ENCODE data around the gene HBE1. TPM values are rescaled to one million over a fixed set of nuclear protein-coding genes. Genes with fewer than 3 reads are reported as not detected.

HBE1 gene
- total and polyA plus RNA-seq, 9 of the 15 experiments (the other 6 are each of a cell fraction or from before 2014, with no cell fraction given) = 612 to 10,250 (median 2,181) TPM

DNA sequence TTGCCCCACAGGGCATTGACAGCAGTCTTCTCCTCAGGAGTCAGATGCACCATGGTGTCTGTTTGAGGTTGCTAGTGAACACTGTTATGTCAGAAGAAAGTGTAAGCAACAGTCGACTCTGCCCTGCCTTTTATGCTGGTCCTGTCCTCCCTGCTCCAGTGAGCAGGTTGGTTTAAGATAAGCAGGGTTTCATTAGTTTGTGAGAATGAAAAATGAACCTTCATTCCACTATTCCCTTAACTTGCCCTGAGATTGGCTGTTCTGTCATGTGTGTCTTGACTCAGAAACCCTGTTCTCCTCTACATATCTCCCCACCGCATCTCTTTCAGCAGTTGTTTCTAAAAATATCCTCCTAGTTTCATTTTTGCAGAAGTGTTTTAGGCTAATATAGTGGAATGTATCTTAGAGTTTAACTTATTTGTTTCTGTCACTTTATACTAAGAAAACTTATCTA is 35.3 kb downstream of the HBE1 start, which contains the start of gene HBD (continued):
- TF ChIP-seq BRCA1 (IDR thresholded peaks at IDR 0.05) = no peak
- TF ChIP-seq BRCA1 (CRISPR knock-in tag; IDR thresholded peaks at IDR 0.05) = no peak
- TF ChIP-seq EWSR1 (IDR thresholded peaks at IDR 0.05; ENCODE audit: borderline replicate concordance, low read depth, partially characterized antibody) = no peak
- TF ChIP-seq, protein P1, sequence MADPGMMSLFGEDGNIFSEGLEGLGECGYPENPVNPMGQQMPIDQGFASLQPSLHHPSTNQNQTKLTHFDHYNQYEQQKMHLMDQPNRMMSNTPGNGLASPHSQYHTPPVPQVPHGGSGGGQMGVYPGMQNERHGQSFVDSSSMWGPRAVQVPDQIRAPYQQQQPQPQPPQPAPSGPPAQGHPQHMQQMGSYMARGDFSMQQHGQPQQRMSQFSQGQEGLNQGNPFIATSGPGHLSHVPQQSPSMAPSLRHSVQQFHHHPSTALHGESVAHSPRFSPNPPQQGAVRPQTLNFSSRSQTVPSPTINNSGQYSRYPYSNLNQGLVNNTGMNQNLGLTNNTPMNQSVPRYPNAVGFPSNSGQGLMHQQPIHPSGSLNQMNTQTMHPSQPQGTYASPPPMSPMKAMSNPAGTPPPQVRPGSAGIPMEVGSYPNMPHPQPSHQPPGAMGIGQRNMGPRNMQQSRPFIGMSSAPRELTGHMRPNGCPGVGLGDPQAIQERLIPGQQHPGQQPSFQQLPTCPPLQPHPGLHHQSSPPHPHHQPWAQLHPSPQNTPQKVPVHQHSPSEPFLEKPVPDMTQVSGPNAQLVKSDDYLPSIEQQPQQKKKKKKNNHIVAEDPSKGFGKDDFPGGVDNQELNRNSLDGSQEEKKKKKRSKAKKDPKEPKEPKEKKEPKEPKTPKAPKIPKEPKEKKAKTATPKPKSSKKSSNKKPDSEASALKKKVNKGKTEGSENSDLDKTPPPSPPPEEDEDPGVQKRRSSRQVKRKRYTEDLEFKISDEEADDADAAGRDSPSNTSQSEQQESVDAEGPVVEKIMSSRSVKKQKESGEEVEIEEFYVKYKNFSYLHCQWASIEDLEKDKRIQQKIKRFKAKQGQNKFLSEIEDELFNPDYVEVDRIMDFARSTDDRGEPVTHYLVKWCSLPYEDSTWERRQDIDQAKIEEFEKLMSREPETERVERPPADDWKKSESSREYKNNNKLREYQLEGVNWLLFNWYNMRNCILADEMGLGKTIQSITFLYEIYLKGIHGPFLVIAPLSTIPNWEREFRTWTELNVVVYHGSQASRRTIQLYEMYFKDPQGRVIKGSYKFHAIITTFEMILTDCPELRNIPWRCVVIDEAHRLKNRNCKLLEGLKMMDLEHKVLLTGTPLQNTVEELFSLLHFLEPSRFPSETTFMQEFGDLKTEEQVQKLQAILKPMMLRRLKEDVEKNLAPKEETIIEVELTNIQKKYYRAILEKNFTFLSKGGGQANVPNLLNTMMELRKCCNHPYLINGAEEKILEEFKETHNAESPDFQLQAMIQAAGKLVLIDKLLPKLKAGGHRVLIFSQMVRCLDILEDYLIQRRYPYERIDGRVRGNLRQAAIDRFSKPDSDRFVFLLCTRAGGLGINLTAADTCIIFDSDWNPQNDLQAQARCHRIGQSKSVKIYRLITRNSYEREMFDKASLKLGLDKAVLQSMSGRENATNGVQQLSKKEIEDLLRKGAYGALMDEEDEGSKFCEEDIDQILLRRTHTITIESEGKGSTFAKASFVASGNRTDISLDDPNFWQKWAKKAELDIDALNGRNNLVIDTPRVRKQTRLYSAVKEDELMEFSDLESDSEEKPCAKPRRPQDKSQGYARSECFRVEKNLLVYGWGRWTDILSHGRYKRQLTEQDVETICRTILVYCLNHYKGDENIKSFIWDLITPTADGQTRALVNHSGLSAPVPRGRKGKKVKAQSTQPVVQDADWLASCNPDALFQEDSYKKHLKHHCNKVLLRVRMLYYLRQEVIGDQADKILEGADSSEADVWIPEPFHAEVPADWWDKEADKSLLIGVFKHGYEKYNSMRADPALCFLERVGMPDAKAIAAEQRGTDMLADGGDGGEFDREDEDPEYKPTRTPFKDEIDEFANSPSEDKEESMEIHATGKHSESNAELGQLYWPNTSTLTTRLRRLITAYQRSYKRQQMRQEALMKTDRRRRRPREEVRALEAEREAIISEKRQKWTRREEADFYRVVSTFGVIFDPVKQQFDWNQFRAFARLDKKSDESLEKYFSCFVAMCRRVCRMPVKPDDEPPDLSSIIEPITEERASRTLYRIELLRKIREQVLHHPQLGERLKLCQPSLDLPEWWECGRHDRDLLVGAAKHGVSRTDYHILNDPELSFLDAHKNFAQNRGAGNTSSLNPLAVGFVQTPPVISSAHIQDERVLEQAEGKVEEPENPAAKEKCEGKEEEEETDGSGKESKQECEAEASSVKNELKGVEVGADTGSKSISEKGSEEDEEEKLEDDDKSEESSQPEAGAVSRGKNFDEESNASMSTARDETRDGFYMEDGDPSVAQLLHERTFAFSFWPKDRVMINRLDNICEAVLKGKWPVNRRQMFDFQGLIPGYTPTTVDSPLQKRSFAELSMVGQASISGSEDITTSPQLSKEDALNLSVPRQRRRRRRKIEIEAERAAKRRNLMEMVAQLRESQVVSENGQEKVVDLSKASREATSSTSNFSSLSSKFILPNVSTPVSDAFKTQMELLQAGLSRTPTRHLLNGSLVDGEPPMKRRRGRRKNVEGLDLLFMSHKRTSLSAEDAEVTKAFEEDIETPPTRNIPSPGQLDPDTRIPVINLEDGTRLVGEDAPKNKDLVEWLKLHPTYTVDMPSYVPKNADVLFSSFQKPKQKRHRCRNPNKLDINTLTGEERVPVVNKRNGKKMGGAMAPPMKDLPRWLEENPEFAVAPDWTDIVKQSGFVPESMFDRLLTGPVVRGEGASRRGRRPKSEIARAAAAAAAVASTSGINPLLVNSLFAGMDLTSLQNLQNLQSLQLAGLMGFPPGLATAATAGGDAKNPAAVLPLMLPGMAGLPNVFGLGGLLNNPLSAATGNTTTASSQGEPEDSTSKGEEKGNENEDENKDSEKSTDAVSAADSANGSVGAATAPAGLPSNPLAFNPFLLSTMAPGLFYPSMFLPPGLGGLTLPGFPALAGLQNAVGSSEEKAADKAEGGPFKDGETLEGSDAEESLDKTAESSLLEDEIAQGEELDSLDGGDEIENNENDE (IDR thresholded peaks at IDR 0.05; ENCODE audit: low read depth, low read length) = no peak
- TF ChIP-seq PATZ1 (CRISPR knock-in tag; IDR thresholded peaks at IDR 0.05; ENCODE audit: borderline replicate concordance) = no peak
- no peak for TF ChIP-seq KLF6 (CRISPR knock-in tag; IDR thresholded peaks at IDR 0.05; ENCODE audit: borderline replicate concordance)
- TF ChIP-seq ZSCAN32 (CRISPR knock-in tag; IDR thresholded peaks at IDR 0.05) = no peak
- no peak for TF ChIP-seq HNRNPH1 (optimal IDR thresholded peaks at IDR 0.05; ENCODE audit: low read depth, low read length)
- TF ChIP-seq TAF15 (IDR thresholded peaks at IDR 0.05; ENCODE audit: low read depth, low read length) = no peak
- no peak for TF ChIP-seq ELF2 (CRISPR knock-in tag; IDR thresholded peaks at IDR 0.05)
- no peak for TF ChIP-seq ZNF354B (CRISPR knock-in tag; IDR thresholded peaks at IDR 0.05)
- no peak for TF ChIP-seq SP2 (IDR thresholded peaks at IDR 0.05; ENCODE audit: extremely low read depth, low read depth, low read length, poor library complexity, severe bottlenecking)
- no peak for TF ChIP-seq ZNF133 (CRISPR knock-in tag; IDR thresholded peaks at IDR 0.05)
- TF ChIP-seq SMAD2 (IDR thresholded peaks at IDR 0.05; ENCODE audit: low read depth, low read length) = no peak

All from K562 (cell line).